GM19240 (cell line): ENCODE measurements around the gene LRRC4.

Experiments used
- DNase-seq: peaks from one replicate; pipeline ENCODE4 v3.0.0; 2011; ENCODE audit warnings: low spot score; ENCODE audit not compliant: insufficient read length

Gene LRRC4

GRCh38 chr7:128031901-128032604 is 816 bp upstream of the LRRC4 start:
- DNase-seq: peak; percentile 52

- no peak for DNase-seq
These were observed 979 bp downstream of the LRRC4 start for GRCh38 chr7:128030263-128030653.

- DNase-seq: no peak
These were observed 1.7 kb downstream of the LRRC4 start for GRCh38 chr7:128029405-128029995.

GRCh38 chr7:128027485-128027980 is 3.7 kb downstream of the LRRC4 start:
- DNase-seq: no peak

- DNase-seq: no peak
These were observed 4.7 kb downstream of the LRRC4 start for GRCh38 chr7:128026551-128026950.

- DNase-seq: no peak
These were observed 5.4 kb downstream of the LRRC4 start for GRCh38 chr7:128025819-128026218.

- DNase-seq: no peak
These were observed 5.9 kb downstream of the LRRC4 start for GRCh38 chr7:128025380-128025779.

GRCh38 chr7:128024151-128024550 is 7.1 kb downstream of the LRRC4 start:
- no peak for DNase-seq

GRCh38 chr7:128022631-128023532 is 8.4 kb downstream of the LRRC4 start:
- DNase-seq: no peak

GRCh38 chr7:128021366-128021765 is 9.9 kb downstream of the LRRC4 start:
- no peak for DNase-seq

GRCh38 chr7:128020159-128020558 is 11.1 kb downstream of the LRRC4 start:
- no peak for DNase-seq

GRCh38 chr7:128019288-128019687 is 11.9 kb downstream of the LRRC4 start:
- no peak for DNase-seq

- DNase-seq: no peak
These were observed 13.1 kb downstream of the LRRC4 start for GRCh38 chr7:128017862-128018845.

GRCh38 chr7:128017460-128017859 is 13.8 kb downstream of the LRRC4 start:
- DNase-seq: no peak

- DNase-seq: no peak
These were observed 16.4 kb downstream of the LRRC4 start for GRCh38 chr7:128014811-128015210.

- DNase-seq: no peak
These were observed 20.0 kb downstream of the LRRC4 start for GRCh38 chr7:128011131-128011661.

GRCh38 chr7:128010391-128011127 is 20.7 kb downstream of the LRRC4 start:
- DNase-seq: no peak

GRCh38 chr7:128008744-128009143 is 22.5 kb downstream of the LRRC4 start:
- DNase-seq: no peak

GRCh38 chr7:128008141-128008540 is 23.1 kb downstream of the LRRC4 start:
- no peak for DNase-seq

GRCh38 chr7:128007303-128007680 is 23.9 kb downstream of the LRRC4 start:
- DNase-seq: no peak
